Stimulated activated CD4-positive, alpha-beta T cell treated with anti-CD3 and anti-CD28 coated beads, Interleukin-1b, Interleukin-23, amount 100 ng/mL, for 24 hours (primary cell): ENCODE data around the gene POC1A.
A peak's percentile ranks its signal among the peaks of the same experiment; 100 is the strongest.

Experiments
- DNase-seq, 4 experiments: peaks; one replicate each; pipeline ENCODE4 v3.0.0-alpha.2; 2020; ENCODE audit warnings: low read depth in 4 of 4, low spot score in 1 of 4

POC1A gene

GRCh38 chr3:52132041-52132440 lies 22.2 kb downstream of the POC1A start:
- DNase-seq: no peak

- no peak for DNase-seq
These were observed 23.1 kb downstream of the POC1A start for GRCh38 chr3:52130966-52131622.

- no peak for DNase-seq
These were observed 26.0 kb downstream of the POC1A start for GRCh38 chr3:52128118-52128683.

- DNase-seq: no peak
These were observed 27.7 kb downstream of the POC1A start for GRCh38 chr3:52126500-52126899.

GRCh38 chr3:52126036-52126435 lies 28.2 kb downstream of the POC1A start:
- no peak for DNase-seq

- DNase-seq: no peak
These were observed 29.5 kb downstream of the POC1A start for GRCh38 chr3:52124766-52125165.

- no peak for DNase-seq
These were observed 30.1 kb downstream of the POC1A start for GRCh38 chr3:52124126-52124525.

- peak; percentile 54 to 55 (median 54) for DNase-seq
These were observed 31.0 kb downstream of the POC1A start for GRCh38 chr3:52123106-52123725.

GRCh38 chr3:52122491-52122890 lies 31.7 kb downstream of the POC1A start:
- no peak for DNase-seq

- no peak for DNase-seq
These were observed 32.4 kb downstream of the POC1A start for GRCh38 chr3:52121813-52122212.

GRCh38 chr3:52121464-52121805 lies 32.8 kb downstream of the POC1A start:
- DNase-seq: no peak

GRCh38 chr3:52120556-52121463 lies 33.4 kb downstream of the POC1A start:
- no peak for DNase-seq

GRCh38 chr3:52119826-52120225 lies 34.4 kb downstream of the POC1A start:
- no peak for DNase-seq

- no peak for DNase-seq
These were observed 35.1 kb downstream of the POC1A start for GRCh38 chr3:52119099-52119498.

- no peak for DNase-seq
These were observed 35.9 kb downstream of the POC1A start for GRCh38 chr3:52118156-52118875.

- no peak for DNase-seq
These were observed 36.7 kb downstream of the POC1A start for GRCh38 chr3:52117537-52117936.

- DNase-seq: no peak
These were observed 42.2 kb downstream of the POC1A start for GRCh38 chr3:52112056-52112455.

GRCh38 chr3:52110502-52110901 lies 43.7 kb downstream of the POC1A start:
- no peak for DNase-seq

GRCh38 chr3:52109611-52110301 lies 44.5 kb downstream of the POC1A start:
- no peak for DNase-seq
